ENCODE results near the gene SYNGR1.
"Not testable (repeated sequence)": the region's sequence is repeated elsewhere in the genome, so short reads cannot be mapped to it uniquely, and the experiment has no call there.

The SYNGR1 gene

GRCh38 chr22:39352306-39352891 lies 2.6 kb downstream of the SYNGR1 start:
- DNase-seq = no peak

- no peak for DNase-seq
These were observed 3.6 kb downstream of the SYNGR1 start for GRCh38 chr22:39353346-39353745.

- no peak for DNase-seq
These were observed 5.3 kb downstream of the SYNGR1 start for GRCh38 chr22:39355080-39355479.

GRCh38 chr22:39355805-39356204 lies 6.0 kb downstream of the SYNGR1 start:
- not testable (repeated sequence) for DNase-seq

- DNase-seq = no peak
These were observed 6.7 kb downstream of the SYNGR1 start for GRCh38 chr22:39356464-39356863.

- DNase-seq = not testable (repeated sequence)
These were observed 7.6 kb downstream of the SYNGR1 start for GRCh38 chr22:39357110-39358108.

GRCh38 chr22:39358197-39358596 lies 8.4 kb downstream of the SYNGR1 start:
- not testable (repeated sequence) for DNase-seq

GRCh38 chr22:39359659-39360195 lies 9.9 kb downstream of the SYNGR1 start:
- no peak for DNase-seq

- DNase-seq = no peak
These were observed 10.5 kb downstream of the SYNGR1 start for GRCh38 chr22:39360242-39360641.

- DNase-seq = no peak
These were observed 11.1 kb downstream of the SYNGR1 start for GRCh38 chr22:39360674-39361413.

GRCh38 chr22:39361496-39361895 lies 11.7 kb downstream of the SYNGR1 start:
- DNase-seq = no peak

- no peak for DNase-seq
These were observed 12.5 kb downstream of the SYNGR1 start for GRCh38 chr22:39362271-39362670.

GRCh38 chr22:39362932-39363331 lies 13.1 kb downstream of the SYNGR1 start:
- no peak for DNase-seq

GRCh38 chr22:39363751-39364515 lies 14.1 kb downstream of the SYNGR1 start:
- no peak for DNase-seq

GRCh38 chr22:39364714-39365491 lies 15.1 kb downstream of the SYNGR1 start:
- DNase-seq = no peak

GRCh38 chr22:39365492-39365780 lies 15.6 kb downstream of the SYNGR1 start:
- DNase-seq = no peak

- DNase-seq = no peak
These were observed 17.2 kb downstream of the SYNGR1 start for GRCh38 chr22:39367035-39367434.

- no peak for DNase-seq
These were observed 18.7 kb downstream of the SYNGR1 start for GRCh38 chr22:39368461-39368911.

GRCh38 chr22:39369186-39369585 lies 19.4 kb downstream of the SYNGR1 start:
- no peak for DNase-seq

- DNase-seq = no peak
These were observed 19.8 kb downstream of the SYNGR1 start for GRCh38 chr22:39369586-39369985.

- no peak for DNase-seq
These were observed 21.9 kb downstream of the SYNGR1 start for GRCh38 chr22:39371732-39372131.

GRCh38 chr22:39374191-39374590 lies 24.4 kb downstream of the SYNGR1 start:
- DNase-seq = no peak
